GM18868 (cell line): Measurements from ENCODE around the gene RCAN1.

Experiments used
- ATAC-seq: cut with Tn5 transposase; IDR thresholded peaks from one replicate; pipeline ENCODE4 v1.9.1; 2021; ENCODE audit warnings: mild to moderate bottlenecking, moderate library complexity; ENCODE audit not compliant: unreplicated experiment

RCAN1 gene

DNA sequence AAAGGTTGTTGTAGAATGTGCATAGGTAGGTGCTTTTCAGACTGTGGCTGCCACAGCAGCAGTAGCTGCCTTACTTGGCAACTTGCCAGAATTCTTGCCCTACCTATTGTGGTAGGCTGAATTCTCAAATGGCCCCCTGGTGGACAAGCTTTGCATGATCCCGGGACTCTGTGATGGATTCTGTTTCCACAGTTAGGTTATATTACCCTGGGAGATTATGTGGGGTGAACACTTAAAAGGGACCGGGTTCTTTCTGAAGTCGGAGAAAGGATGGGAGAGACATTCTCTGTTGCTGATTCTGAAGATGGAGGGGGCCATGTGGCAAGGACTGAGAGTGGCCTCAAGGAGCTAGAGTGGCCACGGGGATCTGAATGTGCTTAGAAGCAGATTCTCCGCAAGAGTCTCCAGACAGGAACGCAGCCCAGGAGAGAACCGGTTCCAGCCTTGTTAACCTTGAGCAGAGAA lies 70.8 kb downstream of the RCAN1 start:
- no peak for ATAC-seq

DNA sequence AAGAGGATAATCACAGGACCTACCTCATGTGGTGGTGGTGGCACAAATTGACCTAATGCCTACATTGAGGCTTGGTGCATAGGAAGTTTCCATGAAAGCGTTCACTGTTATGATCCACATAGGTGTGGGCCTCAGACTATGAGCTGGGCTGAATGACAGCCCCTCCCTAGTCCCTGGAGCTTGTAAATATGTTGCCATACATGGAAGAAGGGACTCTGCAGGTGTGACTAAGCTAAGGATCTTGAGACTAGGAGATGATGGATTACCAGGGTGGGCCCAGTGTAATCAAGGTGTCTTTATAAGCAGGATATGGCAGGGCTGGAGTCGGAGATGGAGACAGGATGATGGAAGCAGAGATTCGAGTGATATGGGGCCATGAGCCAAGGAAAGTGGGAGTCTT lies 71.9 kb downstream of the RCAN1 start:
- ATAC-seq, result no peak

DNA sequence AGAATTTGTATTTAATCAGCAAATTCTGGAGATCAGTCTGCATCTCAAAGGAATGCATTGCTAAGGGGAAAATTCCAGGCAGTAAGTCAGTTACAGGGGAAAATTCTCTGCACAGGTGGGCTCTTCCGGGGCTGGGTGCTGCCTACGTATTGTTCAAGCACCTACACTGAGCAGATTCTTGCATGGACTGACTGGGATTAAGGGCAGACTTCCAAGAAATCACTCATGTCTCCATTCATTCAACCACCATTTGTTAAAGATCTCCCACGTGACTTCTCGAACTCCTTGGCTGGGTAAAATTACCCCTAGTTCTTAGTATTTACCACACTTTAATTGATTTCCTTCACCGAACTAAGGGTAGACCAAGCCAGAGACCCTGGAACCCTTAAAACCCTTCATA lies 74.7 kb downstream of the RCAN1 start:
- ATAC-seq, result no peak

DNA sequence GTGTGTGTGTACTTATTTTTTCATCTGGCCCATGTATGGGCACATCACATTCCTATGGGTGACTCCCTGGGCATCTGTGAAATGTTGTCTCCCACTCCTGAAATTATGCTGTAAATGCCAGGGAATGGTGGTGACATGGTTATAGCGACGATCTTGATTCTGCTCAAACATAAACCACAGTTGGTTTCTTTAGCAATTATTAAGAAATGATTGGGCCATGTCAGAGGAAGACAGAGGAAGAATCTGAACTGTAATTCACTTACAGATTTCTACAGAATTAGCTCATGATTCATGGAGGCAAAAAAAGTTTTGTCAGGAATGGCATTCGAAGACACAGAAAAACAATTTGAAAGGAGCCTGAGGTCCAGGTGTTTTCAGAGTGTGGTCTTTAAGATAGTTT lies 77.1 kb downstream of the RCAN1 start:
- ATAC-seq, result no peak

DNA sequence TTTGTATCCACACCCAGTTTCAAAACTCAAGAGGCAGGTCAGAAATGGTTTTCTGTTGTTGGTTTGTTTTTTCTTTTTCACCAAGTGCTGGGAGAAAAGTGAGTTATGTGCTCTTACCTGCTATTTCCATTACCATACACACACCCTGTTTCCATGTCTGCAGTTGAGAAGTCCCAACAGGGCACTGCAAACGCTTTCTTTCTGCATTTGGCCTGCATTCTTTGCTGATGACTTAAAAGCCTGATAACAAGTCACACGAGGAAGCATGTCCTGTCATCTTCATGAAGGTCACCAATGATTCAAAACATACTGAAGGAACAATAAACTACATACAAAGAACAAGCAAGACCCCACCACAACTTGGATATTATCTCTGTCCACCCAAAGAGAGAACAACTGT lies 78.1 kb downstream of the RCAN1 start:
- no peak for ATAC-seq

DNA sequence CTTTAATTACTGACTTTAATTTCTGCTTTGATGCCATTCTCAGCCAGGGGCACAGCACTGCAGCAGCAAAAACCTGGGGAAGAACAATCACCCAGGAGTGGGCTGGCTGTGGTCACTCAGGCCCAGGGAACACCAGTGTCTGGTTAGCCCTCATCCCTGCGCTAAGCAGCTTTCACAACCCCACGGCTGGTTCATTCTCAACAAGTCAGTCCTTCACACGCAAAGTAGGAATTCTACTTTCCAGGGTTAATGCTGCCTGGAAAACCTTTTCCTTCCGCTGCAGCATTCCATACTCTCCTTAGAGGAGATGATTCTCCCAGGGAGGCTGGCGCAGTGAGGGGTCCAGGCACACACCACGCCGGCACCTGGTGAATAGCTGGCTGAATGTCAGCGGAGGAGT lies 78.6 kb downstream of the RCAN1 start:
- ATAC-seq, result no peak

DNA sequence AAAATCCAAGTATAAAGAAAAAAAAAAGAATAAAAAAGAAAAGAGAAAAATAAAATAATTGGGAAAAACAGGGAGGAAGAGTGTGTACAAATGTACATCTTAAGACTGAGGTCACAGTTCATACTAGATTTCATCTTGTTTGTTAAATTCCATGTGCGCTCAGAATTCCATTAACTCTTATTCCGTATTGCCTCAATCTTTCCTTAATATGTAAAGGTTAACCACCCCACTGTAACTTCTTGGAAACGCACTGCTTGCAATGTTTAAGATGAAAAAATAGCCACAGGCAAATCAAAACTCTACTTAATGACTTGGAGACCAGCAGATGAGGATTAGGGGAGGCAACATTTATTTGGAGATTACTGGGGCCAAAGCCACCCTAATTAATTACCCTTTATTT lies 79.0 kb downstream of the RCAN1 start:
- ATAC-seq, result no peak

DNA sequence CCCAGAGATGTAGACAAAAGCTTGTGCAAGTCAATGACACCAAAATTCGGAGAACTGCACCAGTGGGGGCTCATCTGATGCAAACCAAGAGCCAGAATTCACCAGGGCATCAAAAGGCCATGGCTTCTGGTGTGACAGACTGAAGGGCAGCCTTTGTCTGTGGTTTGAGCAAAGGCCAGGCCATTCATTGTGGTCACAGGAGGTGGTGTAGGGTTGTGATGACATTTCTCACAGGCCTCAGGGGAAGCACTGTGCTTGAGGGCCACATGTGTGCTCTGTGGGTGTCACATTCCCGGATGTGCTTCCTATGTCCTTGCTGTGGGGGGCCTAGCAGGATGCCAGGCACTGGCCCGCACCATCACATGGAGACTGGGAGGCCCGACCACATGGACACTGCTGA lies 80.4 kb downstream of the RCAN1 start:
- no peak for ATAC-seq

DNA sequence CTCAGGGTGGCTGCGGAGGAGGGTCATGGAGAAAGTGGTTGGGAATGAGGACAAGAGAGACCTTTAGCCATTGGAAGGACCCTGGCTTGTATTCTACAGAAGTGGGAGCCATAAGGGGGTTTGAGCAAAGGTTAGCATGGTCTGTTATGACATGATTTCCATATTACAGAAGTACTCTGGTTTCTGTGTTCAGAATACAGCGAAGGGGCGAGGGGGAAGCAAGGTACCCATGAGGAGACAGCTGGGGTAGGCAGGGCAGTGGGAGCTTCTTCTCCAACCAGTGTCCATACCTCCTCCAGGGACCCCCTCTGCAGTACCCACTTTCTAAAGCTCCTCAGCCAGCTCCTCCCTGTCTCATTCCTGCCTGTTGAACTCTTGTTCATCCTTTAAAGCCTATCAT lies 81.0 kb downstream of the RCAN1 start:
- no peak for ATAC-seq

DNA sequence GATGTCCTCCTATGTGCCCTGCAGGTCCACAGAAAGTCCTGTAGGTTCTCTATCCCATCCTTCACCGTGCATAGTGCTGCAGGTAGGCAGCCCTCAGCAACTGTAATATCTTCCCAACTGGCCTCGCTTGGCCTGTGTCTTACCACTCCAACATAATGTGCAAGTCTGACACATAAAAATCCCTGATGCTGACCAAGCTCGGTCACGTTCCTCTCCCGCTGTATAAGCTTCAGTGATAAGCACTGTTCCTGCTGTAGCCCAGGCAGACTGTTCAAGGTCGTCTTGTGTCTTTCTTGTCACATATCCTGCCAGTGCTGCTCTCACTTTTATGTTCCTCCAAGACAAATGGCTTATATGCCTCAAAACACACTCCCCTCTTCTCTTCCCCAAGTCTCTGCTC lies 83.5 kb downstream of the RCAN1 start:
- no peak for ATAC-seq

DNA sequence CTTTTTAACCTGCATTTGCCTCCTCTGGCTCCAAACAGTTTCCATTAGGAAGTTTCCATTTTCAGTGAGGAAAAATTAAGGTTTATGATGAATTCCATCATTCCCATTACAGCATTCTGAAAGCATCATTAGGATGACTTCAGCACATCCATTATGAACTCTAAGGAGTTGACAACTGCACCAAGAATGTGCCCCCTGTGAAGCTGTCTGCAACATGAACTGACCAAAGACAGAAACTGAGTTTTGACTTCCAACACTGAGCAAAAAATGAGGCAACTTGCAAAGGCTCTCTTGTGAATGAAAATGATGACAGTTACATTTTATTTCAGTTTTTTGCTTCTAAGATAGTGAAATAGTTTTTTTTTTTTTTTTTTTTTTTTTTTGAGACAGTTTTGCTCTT lies 84.7 kb downstream of the RCAN1 start:
- ATAC-seq, result no peak

DNA sequence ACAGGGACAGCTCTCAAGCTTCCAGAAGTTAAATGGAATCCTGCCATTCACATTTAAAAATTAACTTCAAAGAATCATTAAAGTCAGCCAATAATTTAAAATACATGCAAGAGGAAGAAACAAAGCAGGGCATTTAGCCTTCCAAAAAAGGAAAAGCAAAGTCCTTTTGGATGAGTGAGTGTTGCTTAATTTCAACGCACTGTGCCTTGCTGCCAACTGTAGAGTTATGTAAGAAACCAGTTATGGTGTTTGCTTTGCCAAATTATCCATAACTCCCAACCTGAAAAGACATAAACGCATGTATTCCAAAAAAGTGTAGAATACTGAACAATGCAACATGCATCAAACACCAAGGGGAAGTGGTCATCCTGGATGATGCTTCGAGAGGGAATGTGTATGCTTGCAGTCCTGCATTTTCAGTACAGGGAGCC lies 86.8 kb downstream of the RCAN1 start:
- ATAC-seq, result no peak

DNA sequence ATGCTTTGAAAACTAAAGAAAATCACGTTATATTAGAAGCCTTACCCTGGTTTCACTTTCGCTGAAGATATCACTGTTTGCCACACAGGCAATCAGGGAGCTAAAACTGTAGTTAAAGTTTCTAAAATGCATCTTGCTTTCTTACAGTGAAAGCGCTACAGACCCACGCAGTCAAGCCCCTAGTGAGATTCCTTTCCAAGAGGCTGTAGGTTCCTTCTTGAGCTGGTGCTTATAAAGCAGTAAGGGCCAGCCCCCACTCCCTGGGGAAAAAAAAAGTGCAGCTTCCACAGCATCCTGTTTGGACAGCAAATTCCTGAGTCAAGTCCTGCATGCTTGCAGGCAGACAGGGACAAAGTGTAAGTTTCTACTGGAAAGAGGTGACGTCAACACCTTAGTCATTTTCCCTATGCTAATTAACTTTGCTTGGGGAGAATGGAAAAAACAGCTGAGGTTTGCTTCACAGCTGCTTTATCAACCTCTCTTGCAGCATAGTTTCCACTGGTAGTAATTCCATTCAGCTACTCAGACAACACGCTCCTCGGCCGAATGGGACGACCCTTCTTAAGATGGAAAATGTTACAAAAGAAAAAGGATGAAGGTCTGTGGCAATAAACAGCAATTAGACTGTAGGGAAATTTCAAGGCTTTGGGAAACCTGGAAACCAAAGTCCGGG lies 88.2 kb downstream of the RCAN1 start:
- ATAC-seq, result peak; percentile 57

DNA sequence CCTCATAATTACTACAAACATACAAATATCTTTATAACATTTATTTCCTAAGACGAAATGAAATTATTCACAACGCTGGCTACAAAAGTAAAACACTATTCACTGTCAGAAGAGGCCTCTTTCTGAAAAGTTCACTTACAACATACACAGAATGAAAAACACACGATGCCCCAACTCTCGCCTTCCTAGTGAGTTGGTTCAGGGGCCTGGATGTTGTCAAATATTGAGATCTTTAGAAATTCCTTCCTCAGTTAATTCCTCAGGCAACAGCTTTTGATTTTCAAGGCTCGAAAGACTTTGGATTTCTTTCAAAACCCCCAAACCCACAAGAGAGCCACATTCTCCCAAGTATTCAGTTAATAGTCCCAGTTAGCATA lies 88.7 kb downstream of the RCAN1 start:
- no peak for ATAC-seq

DNA sequence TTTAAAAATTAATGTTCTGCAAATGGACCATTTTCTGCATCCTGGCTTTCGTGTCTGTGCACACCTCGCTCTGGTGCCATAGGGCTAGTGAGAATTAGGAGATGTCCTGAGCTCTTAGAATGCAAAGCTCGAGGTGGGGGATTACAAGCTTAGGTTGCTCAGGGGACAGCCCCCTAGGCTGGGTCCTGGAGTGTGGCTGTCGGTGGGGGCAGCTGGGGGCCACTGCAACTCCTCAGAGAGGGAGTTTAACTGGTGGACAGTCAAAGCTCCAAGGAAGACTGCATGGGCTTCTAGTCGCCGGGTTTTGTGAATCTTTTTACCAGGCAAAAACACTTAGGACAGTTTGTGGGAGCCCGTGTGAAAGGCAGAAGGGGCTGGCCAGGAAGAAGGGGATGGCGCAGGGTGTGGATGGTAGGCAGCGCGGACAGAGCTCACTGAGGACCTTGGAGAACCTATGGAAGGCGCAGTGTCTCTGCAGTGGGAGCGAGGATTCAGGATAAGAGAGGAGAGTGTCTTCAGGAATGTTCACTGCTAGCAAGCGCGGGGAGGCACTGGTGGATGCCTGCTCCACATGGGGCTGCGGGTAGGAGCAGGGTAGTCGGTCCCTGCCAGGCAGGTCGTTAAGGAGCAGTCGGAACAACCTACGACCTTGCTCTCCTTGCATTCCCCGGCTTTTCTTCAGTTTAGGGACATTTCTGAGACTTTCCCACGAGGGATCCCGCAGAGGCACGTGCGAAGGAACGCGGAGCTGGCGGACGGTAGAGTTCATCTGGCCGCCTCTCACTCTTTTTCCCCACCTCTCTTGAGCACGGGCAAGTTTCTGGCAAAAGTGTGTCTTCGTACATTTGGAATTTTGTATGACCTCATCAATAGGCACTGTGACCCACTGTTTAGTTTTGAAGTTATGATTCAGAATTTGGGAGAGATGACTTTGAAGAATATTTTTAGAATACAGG lies 90.0 kb downstream of the RCAN1 start:
- no peak for ATAC-seq

DNA sequence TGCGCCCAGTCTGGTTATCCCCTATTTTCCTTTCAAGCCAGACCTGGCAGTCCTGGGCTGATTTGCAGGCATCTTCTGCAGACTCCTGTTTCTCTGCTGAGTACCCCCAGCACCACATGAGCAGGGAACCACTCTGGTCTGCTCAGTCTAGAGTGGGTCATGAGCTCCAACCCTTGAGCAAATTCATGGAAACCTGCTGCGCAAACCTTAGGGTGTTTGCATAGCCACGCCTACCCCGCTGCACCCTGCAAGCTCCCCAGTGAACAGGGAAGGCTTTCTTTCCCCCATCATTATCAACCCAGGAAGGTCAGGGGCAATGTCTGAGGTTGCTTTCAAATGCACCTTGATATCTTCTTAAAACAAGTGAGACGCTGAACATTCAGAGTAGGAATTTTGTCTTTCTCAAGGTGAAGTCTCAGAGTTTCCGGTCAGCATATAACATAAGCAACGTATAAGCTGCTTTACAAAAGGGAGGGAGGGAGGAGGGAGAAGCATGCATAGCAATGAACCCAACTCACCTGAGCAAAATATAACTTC lies 91.8 kb downstream of the RCAN1 start:
- no peak for ATAC-seq

DNA sequence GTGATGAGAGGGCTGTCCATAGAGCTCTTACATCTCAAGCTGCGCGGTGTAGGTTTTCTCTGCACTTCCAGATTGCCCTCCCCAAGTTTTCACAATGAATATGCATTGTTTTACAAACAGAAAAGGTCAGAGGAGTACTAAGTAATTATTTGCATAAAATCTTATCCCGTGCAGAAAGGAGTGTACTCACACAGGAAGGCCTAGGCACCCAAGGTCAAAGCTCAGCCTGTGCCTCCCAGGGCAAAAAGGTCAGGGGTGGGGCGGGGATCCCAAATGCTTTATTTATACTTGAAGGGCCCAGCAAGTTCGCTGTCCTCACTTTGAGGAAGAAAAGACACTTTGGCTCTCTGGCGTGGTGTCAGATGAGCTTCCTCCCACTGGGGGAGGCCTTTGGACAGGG lies 92.6 kb downstream of the RCAN1 start:
- no peak for ATAC-seq

DNA sequence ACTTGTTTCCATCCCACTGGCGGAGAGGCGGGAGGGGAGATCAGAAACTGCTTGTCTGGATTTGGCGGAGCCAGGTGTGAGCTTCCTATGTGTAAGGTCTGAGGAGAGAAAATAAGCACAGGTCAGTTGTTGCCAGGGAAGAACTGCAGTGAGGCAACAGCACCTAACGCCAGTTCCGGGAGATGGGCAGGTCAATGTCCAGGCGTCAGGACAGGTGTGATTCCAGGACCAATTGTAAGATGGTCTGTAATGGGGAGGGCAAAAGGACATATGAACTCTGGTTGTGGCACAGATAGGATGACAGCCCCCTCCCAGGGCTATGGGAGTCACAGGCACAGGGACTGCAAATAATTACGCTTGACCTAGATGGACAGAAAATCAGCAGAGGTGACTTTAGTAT lies 93.4 kb downstream of the RCAN1 start:
- ATAC-seq, result no peak

DNA sequence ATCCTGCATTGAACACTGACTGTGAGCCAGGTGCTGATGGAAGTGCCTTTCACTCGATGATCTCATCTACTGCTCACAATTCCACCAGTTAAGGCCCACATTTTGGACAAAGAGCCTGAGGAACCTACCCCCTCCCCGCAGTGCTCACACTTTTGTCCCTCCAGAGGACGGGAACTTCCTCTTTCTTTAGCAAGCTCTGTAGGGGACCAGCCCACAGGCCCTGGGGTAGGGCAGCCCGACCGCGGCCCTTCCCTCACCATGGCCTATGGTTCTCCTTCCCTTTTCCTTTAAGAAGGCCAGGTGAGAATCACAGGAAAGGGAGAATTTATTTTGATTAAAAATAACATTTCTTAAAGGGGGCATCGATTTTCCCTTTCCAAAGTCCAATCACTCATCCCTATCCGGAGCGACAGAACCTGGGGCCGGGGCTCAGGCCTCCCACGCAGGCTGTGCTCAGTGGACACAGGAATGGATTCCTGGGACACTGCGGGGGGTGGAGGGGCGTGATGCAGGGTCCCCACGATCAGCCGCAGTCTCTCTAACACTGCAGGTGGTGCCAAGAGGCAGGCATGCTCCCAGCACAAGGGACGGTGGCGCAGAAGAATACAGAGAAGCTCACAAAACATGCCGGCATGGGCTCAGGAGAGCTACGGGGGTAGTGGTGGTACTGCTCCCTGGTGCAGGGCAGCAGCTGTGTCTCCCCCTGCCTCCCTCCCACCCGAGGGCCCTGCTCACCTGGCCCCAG lies 94.0 kb downstream of the RCAN1 start:
- no peak for ATAC-seq

DNA sequence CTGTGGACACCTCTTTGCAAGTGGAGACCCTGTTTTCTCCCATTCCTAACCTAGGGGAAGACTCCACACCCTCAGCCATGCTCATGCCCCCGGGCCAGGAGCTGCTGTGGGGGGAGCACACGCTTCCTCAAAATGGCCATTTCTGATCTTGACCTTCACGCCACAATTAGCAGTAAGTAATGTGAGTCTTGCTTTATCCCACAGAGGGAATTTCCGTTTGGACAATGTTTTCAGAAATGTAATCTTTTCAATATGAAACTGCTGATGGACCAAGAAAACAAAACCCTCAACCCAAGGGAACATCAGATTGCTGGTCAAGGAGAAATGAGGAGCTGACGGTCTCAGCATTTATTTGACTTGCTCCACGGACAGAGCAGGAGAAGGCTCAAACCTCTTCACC lies 94.6 kb downstream of the RCAN1 start:
- ATAC-seq, result no peak

DNA sequence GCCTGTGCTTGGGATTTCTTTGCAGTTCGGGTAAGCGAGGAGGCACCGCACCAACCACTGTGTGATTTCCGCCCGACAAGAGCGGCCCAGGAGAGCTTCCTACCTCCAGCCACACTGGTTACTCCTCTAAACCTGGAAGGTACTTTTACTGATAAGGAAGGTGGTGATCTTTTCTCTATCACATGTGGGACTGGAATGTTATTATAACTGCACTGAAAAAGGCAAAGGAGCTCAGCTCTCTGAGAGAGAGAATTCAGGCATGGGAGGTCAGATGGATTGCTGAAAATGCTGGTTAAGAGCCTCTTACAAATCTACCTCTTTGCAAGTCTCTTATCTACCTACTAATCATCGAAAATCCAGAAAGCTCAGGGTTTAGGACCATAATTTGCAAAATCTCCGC lies 95.2 kb downstream of the RCAN1 start:
- ATAC-seq, result no peak
